Type B pancreatic cell (in vitro differentiated cells): ENCODE measurements around the gene NGFR. TPM values are rescaled to one million over a fixed set of nuclear protein-coding genes. Genes with fewer than 3 reads are reported as not detected.

Source experiments
- DNase-seq: peaks from one replicate; pipeline ENCODE4 v3.0.0; 2021; ENCODE audit warnings: mixed read lengths; ENCODE audit not compliant: unreplicated experiment; ENCODE audit errors: extremely low spot score
- H3K27ac Mint-ChIP-seq: 2 replicates; pipeline ENCODE4 v1.8.0; 2021; ENCODE audit warnings: mild to moderate bottlenecking, mixed read lengths
- H3K27me3 Mint-ChIP-seq: 2 replicates; pipeline ENCODE4 v1.8.0; 2021; ENCODE audit warnings: mixed read lengths
- H3K36me3 Mint-ChIP-seq: 2 replicates; pipeline ENCODE4 v1.8.0; 2021; ENCODE audit warnings: mixed read lengths
- H3K4me1 Mint-ChIP-seq: one replicate; pipeline ENCODE4 v1.8.0; 2021; ENCODE audit warnings: mixed read lengths; ENCODE audit not compliant: unreplicated experiment
- H3K4me3 Mint-ChIP-seq: 2 replicates; pipeline ENCODE4 v1.8.0; 2021; ENCODE audit warnings: mild to moderate bottlenecking, mixed read lengths
- H3K9me3 Mint-ChIP-seq: 2 replicates; pipeline ENCODE4 v1.8.0; 2021; ENCODE audit warnings: mixed read lengths
- CTCF ChIP-seq: fragments of 200-600 bp; sonication (generic); conservative IDR thresholded peaks from 2 replicates; pipeline ENCODE4 v1.5.0; 2021; ENCODE audit warnings: antibody characterized with exemption, mild to moderate bottlenecking
- total RNA-seq: library from RNA; stranded (reverse); gene quantifications from 2 replicates; pipeline ENCODE4 v1.2.1, GENCODE V29; 2021; ENCODE audit warnings: low replicate concordance

Gene NGFR
- total RNA-seq, 1 donor from 2014 or later: 41.3 TPM

- H3K4me3 Mint-ChIP-seq: no peak overlapping the region
- TF ChIP-seq CTCF: no peak
- H3K9me3 Mint-ChIP-seq: no peaks in the 10 kb centered on the region
- H3K27ac Mint-ChIP-seq: peak overlapping the region; percentile 27
- H3K4me1 Mint-ChIP-seq: peaks cover 15% of the 10 kb centered on the region
- H3K36me3 Mint-ChIP-seq: no peaks in the 10 kb centered on the region
- DNase-seq: peak; percentile 50
- peaks cover 13% of the 10 kb centered on the region for H3K27me3 Mint-ChIP-seq
Observed at GRCh38 chr17:49553676-49554335, 58.7 kb downstream of the NGFR start.

- H3K27me3 Mint-ChIP-seq: peaks cover 16% of the 10 kb centered on the region
- H3K27ac Mint-ChIP-seq: no peak overlapping the region
- H3K9me3 Mint-ChIP-seq: no peaks in the 10 kb centered on the region
- no peak for TF ChIP-seq CTCF
- H3K4me3 Mint-ChIP-seq: no peak overlapping the region
- no peaks in the 10 kb centered on the region for H3K36me3 Mint-ChIP-seq
- DNase-seq: peak; percentile 63
- peaks cover 12% of the 10 kb centered on the region for H3K4me1 Mint-ChIP-seq
Observed at GRCh38 chr17:49554694-49555494, 59.8 kb downstream of the NGFR start.

- H3K36me3 Mint-ChIP-seq: no peaks in the 10 kb centered on the region
- H3K4me1 Mint-ChIP-seq: peaks cover 12% of the 10 kb centered on the region
- peaks cover 19% of the 10 kb centered on the region for H3K27me3 Mint-ChIP-seq
- no peak overlapping the region for H3K4me3 Mint-ChIP-seq
- DNase-seq: peak; percentile 67
- H3K9me3 Mint-ChIP-seq: no peaks in the 10 kb centered on the region
- H3K27ac Mint-ChIP-seq: no peak overlapping the region
- no peak for TF ChIP-seq CTCF
Observed at GRCh38 chr17:49555495-49556222, 60.6 kb downstream of the NGFR start.

- peak; percentile 94 for DNase-seq
- H3K27me3 Mint-ChIP-seq: peaks cover 25% of the 10 kb centered on the region
- no peaks in the 10 kb centered on the region for H3K36me3 Mint-ChIP-seq
- TF ChIP-seq CTCF: peak; percentile 100
- H3K4me1 Mint-ChIP-seq: peaks cover 12% of the 10 kb centered on the region
- no peaks in the 10 kb centered on the region for H3K9me3 Mint-ChIP-seq
- H3K4me3 Mint-ChIP-seq: no peak overlapping the region
- H3K27ac Mint-ChIP-seq: no peak overlapping the region
Observed at GRCh38 chr17:49556223-49556943, 61.3 kb downstream of the NGFR start.

GRCh38 chr17:49557312-49558024 is 62.4 kb downstream of the NGFR start:
- Mint-ChIP-seq H3K27me3 (peaks cover 29% of the 10 kb centered on the region), H3K4me3 (no peak overlapping the region), H3K27ac (no peak overlapping the region), H3K9me3 (no peaks in the 10 kb centered on the region), H3K36me3 (no peaks in the 10 kb centered on the region), H3K4me1 (peaks cover 12% of the 10 kb centered on the region)
- peak; percentile 77 for TF ChIP-seq CTCF
- peak; percentile 69 for DNase-seq
